Stimulated activated naive CD4-positive, alpha-beta T cell (primary cell): ENCODE results near the gene ACO1.
A peak's percentile ranks its signal among the peaks of the same experiment; 100 is the strongest.

Experiments used
- DNase-seq, 6 experiments: peaks; one replicate each; lab custom pipeline; 2025; lab: John Stamatoyannopoulos, UW

ACO1 gene

GRCh38 chr9:32419921-32420320 is 35.5 kb downstream of the ACO1 start:
- no peak for DNase-seq

- DNase-seq: no peak
These were observed 37.9 kb downstream of the ACO1 start for GRCh38 chr9:32422237-32422806.

DNA sequence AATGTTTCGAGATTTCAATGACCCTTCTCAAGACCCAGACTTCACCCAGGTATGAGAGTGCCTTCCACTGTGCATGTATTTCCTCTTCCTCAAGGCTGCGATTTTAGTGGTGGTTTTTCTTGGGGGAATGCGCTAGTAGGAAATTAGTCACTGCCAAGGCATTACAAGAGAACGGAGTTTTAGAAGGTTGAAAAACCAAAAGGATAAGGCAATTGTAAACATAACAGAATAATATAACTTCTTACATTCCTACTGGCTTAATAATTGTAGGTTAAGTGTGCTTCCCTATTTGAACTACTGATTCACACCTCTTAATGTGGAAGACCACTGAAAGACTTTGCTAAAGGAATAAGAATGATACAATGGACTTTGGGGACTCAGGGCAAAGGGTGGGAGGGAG is 38.9 kb downstream of the ACO1 start:
- no peak for DNase-seq

DNA sequence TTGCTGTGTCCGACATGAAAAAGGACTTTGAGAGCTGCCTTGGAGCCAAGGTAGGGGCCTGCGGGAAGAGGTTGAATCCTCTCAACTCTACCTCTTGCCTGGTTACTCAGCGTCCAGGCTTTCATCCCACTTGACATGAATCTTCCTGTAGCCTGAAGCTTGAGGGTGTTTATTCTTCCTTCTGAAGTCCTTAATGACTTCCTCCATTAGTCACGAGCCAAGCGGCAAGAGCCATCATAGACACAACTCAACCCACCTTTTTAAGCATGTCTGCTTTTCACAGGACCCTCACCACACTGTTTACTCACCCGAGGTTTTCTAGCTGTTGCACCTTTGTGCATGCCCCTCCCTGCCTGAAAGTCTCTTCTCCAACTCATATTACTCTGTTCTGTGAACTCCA is 40.2 kb downstream of the ACO1 start:
- DNase-seq: no peak

DNA sequence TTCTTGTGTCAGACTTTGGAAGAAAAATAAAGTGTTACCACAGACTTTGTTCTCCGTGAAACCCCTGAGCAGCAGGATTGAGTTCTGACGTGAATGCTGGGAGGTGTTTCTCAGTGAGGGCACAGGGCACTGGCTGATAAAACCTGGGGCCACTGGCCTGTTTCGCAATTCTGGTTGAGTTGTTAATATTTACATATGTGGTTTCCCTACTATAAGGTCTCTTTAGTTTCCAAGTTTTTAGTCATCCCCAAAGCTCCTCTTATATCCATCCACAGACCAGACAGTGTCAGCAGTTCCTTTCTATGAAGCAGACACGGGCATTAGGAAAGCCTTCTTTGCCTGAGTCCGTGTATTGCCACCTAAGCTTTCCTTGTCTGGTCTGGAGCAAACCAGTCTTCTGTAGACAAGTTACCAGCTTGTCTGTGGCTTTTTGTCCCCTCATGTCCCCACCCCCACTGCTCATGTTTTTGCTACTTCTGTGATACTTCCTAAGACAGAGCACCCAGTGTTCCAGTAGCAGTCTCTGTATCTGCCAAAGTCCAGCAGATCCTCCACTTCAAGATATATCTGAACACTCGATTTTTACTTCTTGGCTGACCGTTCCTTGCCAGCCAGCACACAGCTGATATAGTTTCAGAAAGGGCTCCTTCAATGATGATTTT is 42.0 kb downstream of the ACO1 start:
- no peak for DNase-seq

DNA sequence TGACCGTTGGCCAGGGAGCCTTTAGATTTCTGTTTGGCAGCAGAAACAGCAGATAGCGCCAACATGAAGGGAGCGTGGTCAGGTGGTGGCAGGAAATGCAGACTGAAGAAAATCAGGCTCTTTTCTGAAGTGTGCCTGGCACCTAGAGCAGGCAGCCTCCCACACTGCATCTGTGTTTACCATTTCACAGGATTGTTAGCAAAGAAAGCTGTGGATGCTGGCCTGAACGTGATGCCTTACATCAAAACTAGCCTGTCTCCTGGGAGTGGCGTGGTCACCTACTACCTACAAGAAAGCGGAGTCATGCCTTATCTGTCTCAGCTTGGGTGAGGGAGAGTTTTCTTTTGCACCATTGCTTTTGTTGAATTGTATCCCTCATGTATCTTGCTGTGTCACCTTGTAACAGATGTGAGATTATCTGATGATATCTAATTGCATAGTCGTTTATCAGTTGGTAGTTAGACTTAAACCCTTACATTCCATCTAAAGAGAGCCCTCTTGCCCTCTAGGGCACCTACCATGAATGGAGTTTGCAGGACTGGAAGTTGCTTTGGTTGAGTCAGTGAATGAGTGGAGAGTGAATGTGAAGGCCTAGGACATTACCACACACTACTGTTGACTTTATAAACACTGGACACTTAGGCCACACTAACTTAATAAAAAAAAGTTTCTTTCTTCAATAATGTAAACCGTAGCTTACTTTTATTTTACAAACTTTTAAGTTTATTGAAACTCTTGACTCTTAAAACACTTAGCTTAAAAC is 42.8 kb downstream of the ACO1 start:
- peak in 1 of 6 experiments; percentile 0 for DNase-seq

- no peak for DNase-seq
These were observed 46.3 kb downstream of the ACO1 start for GRCh38 chr9:32430720-32431119.

DNA sequence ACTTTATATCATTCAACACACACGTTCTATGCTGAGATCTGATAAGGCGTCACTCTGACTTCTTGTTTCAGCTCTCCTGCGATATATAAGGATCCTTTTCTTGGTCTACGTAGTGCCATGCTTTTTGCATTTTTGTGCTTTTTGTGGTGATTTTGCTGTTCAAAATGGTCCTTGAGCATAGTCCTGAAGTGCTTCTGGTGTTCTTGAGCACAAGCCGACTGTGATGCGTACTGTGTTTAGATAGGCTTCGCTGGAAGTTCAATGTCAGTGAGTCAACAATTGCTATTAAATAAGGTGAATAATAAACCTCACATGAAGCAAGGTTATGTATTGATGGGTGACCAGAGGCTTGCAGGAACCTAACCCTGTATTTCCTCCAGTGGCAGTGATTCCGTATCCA is 46.8 kb downstream of the ACO1 start:
- no peak for DNase-seq

- DNase-seq: peak in 5 of 6 experiments; percentile 14 to 41 (median 20)
These were observed 47.6 kb downstream of the ACO1 start for GRCh38 chr9:32431940-32432555.

- DNase-seq: no peak
These were observed 50.4 kb downstream of the ACO1 start for GRCh38 chr9:32434892-32435291.

DNA sequence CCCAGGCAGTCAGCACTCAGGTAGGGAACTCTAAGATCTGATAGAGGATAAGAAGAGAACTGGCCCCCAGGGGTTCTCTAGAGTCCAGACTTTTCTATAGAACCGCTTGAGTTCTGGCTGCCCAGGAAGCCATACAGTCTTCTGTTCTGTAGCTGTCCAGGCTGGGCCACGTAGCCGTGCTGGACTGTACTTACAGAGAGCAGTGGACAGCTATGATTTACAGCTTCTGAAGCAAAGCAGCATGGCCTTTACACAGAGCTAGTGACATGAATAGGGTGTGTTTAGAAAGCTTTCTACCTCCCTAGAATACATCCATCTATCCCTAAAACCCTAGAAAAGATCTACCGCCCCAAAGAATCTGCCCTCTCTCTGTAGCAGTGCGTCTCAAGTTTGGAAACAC is 57.2 kb downstream of the ACO1 start:
- DNase-seq: no peak

- DNase-seq: no peak
These were observed 58.0 kb downstream of the ACO1 start for GRCh38 chr9:32442433-32442832.

DNA sequence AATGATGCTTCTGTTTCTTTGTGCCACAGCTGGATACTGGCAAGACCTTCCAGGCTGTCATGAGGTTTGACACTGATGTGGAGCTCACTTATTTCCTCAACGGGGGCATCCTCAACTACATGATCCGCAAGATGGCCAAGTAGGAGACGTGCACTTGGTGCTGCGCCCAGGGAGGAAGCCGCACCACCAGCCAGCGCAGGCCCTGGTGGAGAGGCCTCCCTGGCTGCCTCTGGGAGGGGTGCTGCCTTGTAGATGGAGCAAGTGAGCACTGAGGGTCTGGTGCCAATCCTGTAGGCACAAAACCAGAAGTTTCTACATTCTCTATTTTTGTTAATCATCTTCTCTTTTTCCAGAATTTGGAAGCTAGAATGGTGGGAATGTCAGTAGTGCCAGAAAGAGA is 65.5 kb downstream of the ACO1 start:
- DNase-seq: no peak

- DNase-seq: no peak
These were observed 69.8 kb downstream of the ACO1 start for GRCh38 chr9:32454280-32454679.

GRCh38 chr9:32455738-32456137 is 71.3 kb downstream of the ACO1 start:
- DNase-seq: no peak

GRCh38 chr9:32456564-32456963 is 72.1 kb downstream of the ACO1 start:
- no peak for DNase-seq

DNA sequence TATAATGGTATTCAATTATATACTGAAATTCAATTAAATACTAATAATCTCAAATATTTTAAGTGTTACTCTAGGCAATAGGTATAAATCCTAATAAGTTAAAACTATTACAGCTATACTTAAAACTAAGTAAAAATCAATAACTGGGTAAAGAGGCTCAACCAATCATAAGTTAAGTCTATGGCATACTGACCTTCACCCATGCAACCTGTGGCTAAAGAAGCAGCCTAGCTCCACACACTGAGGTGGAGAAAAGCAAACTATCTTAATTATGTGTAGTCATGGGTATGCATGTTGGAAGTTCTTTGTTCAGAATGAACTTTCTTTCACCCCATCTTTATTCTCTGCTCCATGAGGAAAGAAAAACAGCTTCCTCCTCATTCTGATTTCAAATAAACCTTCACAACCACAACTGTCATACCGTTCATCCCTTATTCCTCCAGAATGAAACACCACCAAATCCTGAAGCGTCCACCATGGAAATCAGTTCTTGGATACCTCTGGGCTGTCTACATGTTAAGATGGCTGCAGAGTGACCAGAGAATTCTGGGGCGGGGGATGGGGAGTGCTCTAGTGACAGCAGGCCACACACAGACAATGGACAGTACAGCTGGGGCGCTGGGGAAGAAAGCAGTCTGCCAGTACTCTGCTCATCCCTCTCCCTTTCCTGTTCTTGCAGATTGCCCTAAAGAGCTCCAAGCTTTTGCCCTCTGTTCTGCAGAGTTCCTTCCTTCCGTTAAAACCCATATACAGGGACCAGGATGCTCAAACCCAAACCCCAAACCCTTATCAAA is 79.3 kb downstream of the ACO1 start:
- DNase-seq: no peak

DNA sequence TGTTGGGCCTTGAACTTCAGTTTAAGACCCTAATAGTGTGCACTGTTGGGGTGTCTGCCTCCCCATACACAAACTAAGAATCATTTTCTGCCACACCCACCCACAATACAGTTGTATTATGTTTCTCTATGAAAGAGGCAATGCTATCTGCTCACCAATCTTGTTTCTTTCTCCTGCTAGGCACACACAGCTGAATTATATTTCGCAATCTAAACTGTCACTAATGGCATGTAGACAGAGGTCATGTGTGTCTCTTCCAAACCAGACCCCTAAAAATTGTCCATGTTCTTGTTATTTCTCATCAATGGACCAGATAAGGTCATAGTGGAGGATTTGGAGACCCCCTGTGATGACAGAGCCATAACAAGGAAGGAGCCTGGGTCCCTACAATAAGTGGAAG is 84.3 kb downstream of the ACO1 start:
- DNase-seq: no peak

GRCh38 chr9:32472344-32472743 is 87.9 kb downstream of the ACO1 start:
- no peak for DNase-seq

DNA sequence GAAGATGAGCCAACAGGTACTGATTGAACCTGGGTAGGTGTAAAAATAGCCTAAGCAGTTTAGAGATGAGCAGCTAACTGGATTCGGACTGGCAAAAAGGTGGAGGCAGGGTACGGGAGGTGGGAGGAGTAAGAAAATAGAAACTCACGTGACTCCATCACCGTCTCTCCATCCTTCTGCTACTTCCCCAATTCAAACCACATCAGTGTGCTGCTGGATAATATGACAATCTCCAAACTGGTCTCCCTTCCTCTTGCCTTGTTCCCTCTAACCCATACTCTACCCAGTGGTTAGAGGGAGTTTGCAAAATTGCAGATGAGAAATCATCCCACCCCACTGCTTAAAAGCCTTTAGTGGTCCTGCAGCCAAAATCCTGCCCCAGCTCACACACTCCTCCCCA is 98.9 kb downstream of the ACO1 start:
- no peak for DNase-seq

GRCh38 chr9:32486839-32487562 is 102.6 kb downstream of the ACO1 start:
- no peak for DNase-seq
